Fibroblast of lung (primary cell): Measurements from ENCODE around the gene C16orf74. TPM values are rescaled to one million over a fixed set of nuclear protein-coding genes. Genes with fewer than 3 reads are reported as not detected.

Source experiments
- DNase-seq, 2 donors: peaks; one replicate each; pipeline versions ENCODE4 v3.0.0 to v3.0.0-alpha.2; 2010; ENCODE audit warnings: low read depth in 2 of 2
- H2AFZ ChIP-seq: 2 replicates; pipeline ENCODE4 v1.5.1; 2012; ENCODE audit warnings: low read length, control low read depth, inconsistent platforms
- H3K27ac ChIP-seq: 2 replicates; pipeline ENCODE4 v1.5.1; 2011; ENCODE audit warnings: low read length, control low read depth; ENCODE audit not compliant: insufficient read depth
- H3K27me3 ChIP-seq: 2 replicates; pipeline ENCODE4 v1.5.1; 2011; ENCODE audit warnings: mild to moderate bottlenecking, low read length; ENCODE audit not compliant: control insufficient read depth, insufficient read depth
- H3K36me3 ChIP-seq: 2 replicates; pipeline ENCODE4 v1.5.1; 2011; ENCODE audit warnings: low read length; ENCODE audit not compliant: control insufficient read depth, insufficient read depth
- H3K4me1 ChIP-seq: 2 replicates; pipeline ENCODE4 v1.5.1; 2011; ENCODE audit warnings: low read length; ENCODE audit not compliant: control insufficient read depth, insufficient read depth; ENCODE audit errors: extremely low read depth
- H3K4me2 ChIP-seq: 2 replicates; pipeline ENCODE4 v1.5.1; 2011; ENCODE audit warnings: low read length, control low read depth; ENCODE audit not compliant: insufficient read depth; ENCODE audit errors: extremely low read depth
- H3K4me3 ChIP-seq, 4 experiments: fragments of 200-600 bp in 1 of 4; sonication (generic) in 1 of 4; replicated peaks in 1 of 4; 2 replicates each; pipeline ENCODE4 v1.5.1; 2011 to 2016; ENCODE audit warnings: low read length in 4 of 4, low read depth in 3 of 4, mild to moderate bottlenecking in 3 of 4, control low read depth in 2 of 4, inconsistent platforms in 1 of 4, mixed read lengths in 1 of 4; ENCODE audit not compliant: insufficient read depth in 1 of 4; ENCODE audit errors: control extremely low read depth in 1 of 4
- H3K79me2 ChIP-seq: 2 replicates; pipeline ENCODE4 v1.5.1; 2012; ENCODE audit warnings: mild to moderate bottlenecking, low read length, inconsistent platforms; ENCODE audit not compliant: control insufficient read depth, insufficient read depth
- H3K9ac ChIP-seq: 2 replicates; pipeline ENCODE4 v1.5.1; 2011; ENCODE audit warnings: mild to moderate bottlenecking, low read length, control low read depth; ENCODE audit not compliant: insufficient read depth
- H3K9me3 ChIP-seq: 2 replicates; pipeline ENCODE4 v1.5.1; 2012; ENCODE audit warnings: low read depth, low read length; ENCODE audit not compliant: control insufficient read depth, insufficient read depth
- H4K20me1 ChIP-seq: 2 replicates; pipeline ENCODE4 v1.5.1; 2011; ENCODE audit warnings: low read length; ENCODE audit not compliant: control insufficient read depth, insufficient read depth; ENCODE audit errors: extremely low read depth
- EZH2 ChIP-seq: IDR thresholded peaks from 2 replicates; pipeline ENCODE4 v1.5.1; 2012; ENCODE audit warnings: low read length, control low read depth, mild to moderate bottlenecking; ENCODE audit errors: missing control alignments
- polyA plus RNA-seq, 2 donors: library from polyadenylated mRNA; depleted of rRNA in 1 of 2; stranded (reverse) in 1 of 2; unstranded in 1 of 2; fragments of >200 nt; gene quantifications; 2 replicates each; pipeline ENCODE4 v1.2.1, GENCODE V29; 2011 to 2012; ENCODE audit warnings: missing spikeins in 1 of 2
- total RNA-seq: library from RNA; depleted of rRNA; stranded (reverse); fragments of >200 nt; gene quantifications from 2 replicates; pipeline ENCODE4 v1.2.1, GENCODE V29; 2014
- TF ChIP-seq, protein P1 (sequence below), 2 donors: IDR thresholded peaks in 1 of 2; conservative IDR thresholded peaks in 1 of 2; 1 replicate in 1 of 2; 2 replicates in 1 of 2; pipeline ENCODE4 v1.5.1; 2011 to 2012; ENCODE audit warnings: low read length in 2 of 2, control low read depth in 1 of 2, inconsistent platforms in 1 of 2, low read depth in 1 of 2, mild to moderate bottlenecking in 1 of 2

Gene C16orf74
- total and polyA plus RNA-seq, 2 donors (not counting 1 experiment from before 2014, with no cell fraction given): 4.6 to 6.4 TPM

DNA sequence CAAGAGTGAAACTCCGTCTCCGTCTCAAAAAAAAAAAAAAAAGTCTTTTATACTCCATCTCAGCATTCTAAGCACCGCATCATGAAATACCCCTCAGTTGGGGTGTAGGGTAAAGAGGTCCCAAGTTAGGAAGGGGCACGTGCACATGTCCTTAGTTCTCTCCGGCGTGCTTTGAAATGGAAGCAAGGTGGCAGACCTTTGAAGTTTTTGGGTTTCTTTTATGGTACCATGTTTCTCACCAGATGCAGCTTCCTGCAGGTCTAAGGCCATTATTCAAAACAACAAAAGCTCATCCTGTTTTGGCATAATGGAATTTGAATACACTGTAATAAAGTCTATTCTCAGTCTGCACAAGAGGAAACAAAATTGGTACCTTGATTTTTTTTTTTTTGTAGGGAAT is 38.9 kb upstream of the C16orf74 start:
- no peak for DNase-seq
- Histone ChIP-seq H3K27me3 (no peaks in the 10 kb centered on the region), H3K79me2 (peaks cover 60% of the 10 kb centered on the region), H4K20me1 (no peaks in the 10 kb centered on the region), H3K4me3 (no peak overlapping the region), H3K27ac (no peak overlapping the region), H2AFZ (no peak overlapping the region), H3K36me3 (peaks cover 18% of the 10 kb centered on the region), H3K4me1 (peaks cover 6% of the 10 kb centered on the region), H3K4me2 (no peak overlapping the region), H3K9ac (no peak overlapping the region), H3K9me3 (no peaks in the 10 kb centered on the region)
- TF ChIP-seq EZH2: no peak
- TF ChIP-seq, protein P1, sequence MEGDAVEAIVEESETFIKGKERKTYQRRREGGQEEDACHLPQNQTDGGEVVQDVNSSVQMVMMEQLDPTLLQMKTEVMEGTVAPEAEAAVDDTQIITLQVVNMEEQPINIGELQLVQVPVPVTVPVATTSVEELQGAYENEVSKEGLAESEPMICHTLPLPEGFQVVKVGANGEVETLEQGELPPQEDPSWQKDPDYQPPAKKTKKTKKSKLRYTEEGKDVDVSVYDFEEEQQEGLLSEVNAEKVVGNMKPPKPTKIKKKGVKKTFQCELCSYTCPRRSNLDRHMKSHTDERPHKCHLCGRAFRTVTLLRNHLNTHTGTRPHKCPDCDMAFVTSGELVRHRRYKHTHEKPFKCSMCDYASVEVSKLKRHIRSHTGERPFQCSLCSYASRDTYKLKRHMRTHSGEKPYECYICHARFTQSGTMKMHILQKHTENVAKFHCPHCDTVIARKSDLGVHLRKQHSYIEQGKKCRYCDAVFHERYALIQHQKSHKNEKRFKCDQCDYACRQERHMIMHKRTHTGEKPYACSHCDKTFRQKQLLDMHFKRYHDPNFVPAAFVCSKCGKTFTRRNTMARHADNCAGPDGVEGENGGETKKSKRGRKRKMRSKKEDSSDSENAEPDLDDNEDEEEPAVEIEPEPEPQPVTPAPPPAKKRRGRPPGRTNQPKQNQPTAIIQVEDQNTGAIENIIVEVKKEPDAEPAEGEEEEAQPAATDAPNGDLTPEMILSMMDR (conservative IDR thresholded peaks at IDR 0.05 in 1 of 2, IDR thresholded peaks at IDR 0.05 in 1 of 2; ENCODE audit: low read depth in 1 of 2, low read length in 2 of 2): no peak

DNA sequence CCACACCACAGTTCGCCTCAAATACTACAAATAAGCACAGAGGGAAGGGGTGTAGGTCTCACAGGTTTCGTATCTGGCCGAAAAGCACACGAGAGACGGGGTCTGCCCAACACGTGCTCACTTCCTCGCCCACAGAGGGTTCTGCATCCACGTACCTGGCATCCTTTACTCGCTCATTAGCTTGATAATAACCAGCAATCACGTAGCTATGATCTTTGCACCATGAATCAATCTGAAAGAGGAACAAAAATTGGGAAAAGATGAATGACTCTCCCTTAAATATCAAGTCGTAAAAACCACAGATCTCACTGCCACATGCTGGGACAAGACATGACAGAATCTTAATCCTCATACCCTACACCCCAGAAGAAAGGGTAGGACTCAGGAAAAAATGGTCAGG is 37.9 kb upstream of the C16orf74 start:
- Histone ChIP-seq H3K9me3 (no peaks in the 10 kb centered on the region), H2AFZ (no peak overlapping the region), H3K4me2 (no peak overlapping the region), H3K27ac (no peak overlapping the region), H3K36me3 (peaks cover 18% of the 10 kb centered on the region), H4K20me1 (no peaks in the 10 kb centered on the region), H3K27me3 (no peaks in the 10 kb centered on the region), H3K4me1 (peaks cover 6% of the 10 kb centered on the region), H3K4me3 (no peak overlapping the region), H3K79me2 (peaks cover 54% of the 10 kb centered on the region), H3K9ac (no peak overlapping the region)
- DNase-seq: no peak
- TF ChIP-seq EZH2: no peak
- TF ChIP-seq, protein P1 (conservative IDR thresholded peaks at IDR 0.05 in 1 of 2, IDR thresholded peaks at IDR 0.05 in 1 of 2; ENCODE audit: low read depth in 1 of 2, low read length in 2 of 2): no peak

DNA sequence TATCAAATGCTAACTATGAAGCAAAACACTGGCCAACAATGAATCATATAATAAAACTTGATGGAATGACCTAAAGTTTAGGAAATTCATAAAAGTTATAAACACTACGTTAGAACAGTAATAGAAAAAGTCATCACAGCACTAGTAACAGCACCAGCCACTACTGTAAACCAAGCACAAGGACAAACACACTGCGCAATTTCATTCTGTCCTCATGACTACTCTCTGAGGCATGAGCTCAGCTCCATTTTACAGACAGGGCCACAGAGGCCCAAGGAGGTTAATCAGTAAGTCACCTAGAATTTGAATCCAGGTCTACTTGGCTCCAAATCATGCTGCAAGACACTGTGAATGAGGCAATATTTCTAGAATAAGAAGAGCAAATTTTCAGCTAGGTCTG is 35.0 kb upstream of the C16orf74 start:
- no peaks in the 10 kb centered on the region for H4K20me1 ChIP-seq
- H3K27ac ChIP-seq: peak overlapping the region; percentile 38

More for the DNA sequence above, 35.0 kb upstream of the C16orf74 start:
- H3K4me1 ChIP-seq: peaks cover 10% of the 10 kb centered on the region
- peaks cover 36% of the 10 kb centered on the region for H3K79me2 ChIP-seq
- H2AFZ ChIP-seq: no peak overlapping the region
- H3K9me3 ChIP-seq: no peaks in the 10 kb centered on the region
- H3K27me3 ChIP-seq: no peaks in the 10 kb centered on the region
- no peak overlapping the region for H3K9ac ChIP-seq
- H3K4me2 ChIP-seq: no peak overlapping the region
- peak in 1 of 2 donors; percentile 65 for DNase-seq
- TF ChIP-seq, protein P1 (conservative IDR thresholded peaks at IDR 0.05 in 1 of 2, IDR thresholded peaks at IDR 0.05 in 1 of 2; ENCODE audit: low read depth in 1 of 2, low read length in 2 of 2): no peak
- no peak for TF ChIP-seq EZH2
- H3K4me3 ChIP-seq: no peak overlapping the region
- H3K36me3 ChIP-seq: peaks cover 15% of the 10 kb centered on the region
